GM18517 (cell line): ENCODE data around the gene GPALPP1.
"Not testable (repeated sequence)": the region's sequence is repeated elsewhere in the genome, so short reads cannot be mapped to it uniquely, and the experiment has no call there.

Experiments
- ATAC-seq: cut with Tn5 transposase; IDR thresholded peaks from one replicate; pipeline ENCODE4 v1.9.1; 2021; ENCODE audit warnings: mild to moderate bottlenecking, moderate library complexity; ENCODE audit not compliant: unreplicated experiment

Gene GPALPP1

DNA sequence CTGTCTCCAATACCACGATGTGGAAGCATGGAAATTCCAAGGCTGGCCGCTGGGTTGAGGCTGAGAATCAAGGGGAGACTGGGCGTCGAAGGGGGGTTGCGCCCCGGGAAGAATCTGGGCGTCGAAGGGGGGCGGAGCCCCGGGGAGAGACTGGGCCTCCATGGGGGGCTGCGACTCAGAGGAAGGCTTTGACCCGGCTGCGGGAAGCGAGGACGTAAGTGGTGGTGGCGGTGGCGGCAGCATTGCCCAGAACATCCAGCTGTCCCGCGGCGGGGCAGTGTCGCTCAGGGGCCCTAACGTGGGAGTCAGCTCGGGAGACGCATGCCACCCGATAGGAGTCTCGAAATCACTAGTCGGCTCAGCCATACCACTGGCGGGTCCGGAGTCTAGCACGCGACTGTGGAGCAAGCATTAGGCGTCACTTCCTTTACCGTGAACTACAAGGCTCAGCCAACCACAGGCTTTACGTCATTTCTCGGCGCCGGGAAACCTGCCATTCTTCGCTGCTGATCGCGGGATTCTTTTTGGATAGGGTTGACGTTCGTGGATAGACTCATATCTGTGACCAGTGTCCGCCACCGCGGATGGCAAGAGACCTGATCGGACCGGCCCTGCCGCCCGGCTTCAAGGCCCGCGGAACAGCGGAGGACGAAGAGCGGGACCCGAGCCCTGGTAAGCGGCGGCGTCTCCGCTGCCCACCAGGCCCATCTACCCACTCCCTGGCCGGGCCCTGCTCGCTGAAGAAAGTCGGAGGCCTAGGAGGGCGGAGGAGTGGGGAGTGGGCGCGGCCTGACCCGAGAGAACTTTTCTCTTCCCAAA is at the start of gene GPALPP1, which contains the start of gene NUFIP1:
Gene GPALPP1, plus strand, starts transcription at position 468 of the 819 bp plus-strand sequence. Its CDS starts 117 bp downstream, at position 585.
Gene NUFIP1, minus strand, starts transcription at position 401 of the 819 bp plus-strand sequence. Its CDS starts 35 bp downstream, at position 366.
- ATAC-seq, result peak; percentile 93

GRCh38 chr13:44943411-44943810 is 45.9 kb upstream of the GPALPP1 start:
- not testable (repeated sequence) for ATAC-seq

GRCh38 chr13:44951184-44951583 is 38.2 kb upstream of the GPALPP1 start:
- no peak for ATAC-seq

DNA sequence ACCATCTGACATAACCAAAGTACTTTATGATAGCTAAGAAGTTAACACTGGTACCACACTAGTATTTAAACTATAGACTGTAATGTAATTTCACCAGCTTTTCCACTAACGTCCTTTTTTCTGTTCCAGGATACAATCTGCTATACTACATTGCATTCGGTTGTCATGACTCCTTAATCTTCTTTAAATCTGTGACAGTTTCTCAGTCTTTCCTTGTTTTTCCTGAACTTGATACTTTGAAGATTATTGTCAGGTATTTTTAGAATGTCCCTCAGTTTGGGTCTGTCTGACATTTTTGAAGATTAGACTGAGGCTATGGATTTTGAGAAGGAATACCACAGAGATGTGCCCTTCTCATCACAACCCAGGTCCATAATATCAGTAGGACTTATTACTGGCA is 36.7 kb upstream of the GPALPP1 start:
- ATAC-seq, result no peak

- ATAC-seq, result no peak
Observed at GRCh38 chr13:44954224-44954623, 35.1 kb upstream of the GPALPP1 start.

GRCh38 chr13:44955406-44955805 is 33.9 kb upstream of the GPALPP1 start:
- no peak for ATAC-seq

DNA sequence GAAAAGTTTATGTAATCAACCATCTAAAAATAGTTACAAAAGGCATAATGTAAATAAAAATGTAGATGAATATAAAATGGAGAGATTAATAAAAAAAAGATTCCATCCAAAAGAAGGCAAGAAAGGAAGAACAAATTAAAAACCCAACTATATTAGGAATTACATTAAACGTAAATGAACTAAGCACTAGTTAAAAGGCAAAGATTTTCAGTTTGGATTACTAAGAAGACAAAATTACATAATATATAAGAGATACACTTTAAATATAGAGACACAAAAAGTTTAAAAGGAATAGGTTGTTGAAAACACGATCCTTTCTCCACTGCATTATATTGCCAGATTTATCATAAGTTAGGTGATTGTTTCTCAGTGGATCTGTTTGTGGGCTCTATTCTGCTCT is 27.3 kb upstream of the GPALPP1 start:
- ATAC-seq, result no peak

- ATAC-seq, result no peak
Observed at GRCh38 chr13:44967704-44968433, 21.5 kb upstream of the GPALPP1 start.

- no peak for ATAC-seq
Observed at GRCh38 chr13:44968434-44968815, 20.9 kb upstream of the GPALPP1 start.

DNA sequence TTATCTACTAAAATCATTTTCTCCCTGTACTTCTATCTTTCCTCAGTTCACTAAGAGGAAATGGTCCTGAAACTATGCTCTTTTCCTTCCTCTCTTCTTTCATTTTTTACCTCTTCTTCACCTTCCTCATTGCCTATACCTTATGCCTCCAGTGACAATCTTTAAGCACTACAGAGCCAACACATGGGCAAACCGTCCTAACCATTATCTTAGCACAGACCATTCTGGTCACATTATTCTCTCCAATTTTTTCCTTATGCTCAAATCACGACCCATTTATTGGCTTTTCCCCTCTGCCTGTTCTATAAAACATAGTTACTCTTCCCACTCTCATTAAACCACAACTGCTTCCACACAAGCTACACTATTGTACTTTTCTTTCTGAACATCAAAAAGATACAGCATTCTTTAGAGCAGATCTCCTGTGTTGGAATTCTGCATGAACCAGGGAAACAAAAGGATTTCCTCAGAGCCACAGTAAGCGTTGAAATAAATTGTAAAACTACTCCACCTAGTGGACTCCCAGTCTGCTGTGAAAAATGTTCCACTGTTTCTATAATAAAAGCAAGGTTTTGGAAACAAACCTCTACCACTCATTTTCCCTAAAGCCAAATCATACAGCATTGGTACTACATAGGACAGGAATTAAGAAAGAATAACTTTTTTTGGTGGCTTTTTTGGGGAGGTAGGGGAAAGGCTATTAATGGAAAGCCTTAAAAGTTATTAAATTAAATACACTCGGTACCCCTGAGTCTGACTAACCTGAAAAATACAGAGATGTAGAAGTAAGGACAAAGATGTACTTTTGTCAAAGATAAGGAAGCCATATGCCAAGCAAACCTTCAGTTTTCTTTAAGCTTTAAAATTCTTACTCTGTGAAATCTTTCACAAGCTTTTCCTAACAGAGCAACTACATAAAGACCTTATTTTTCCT is 19.5 kb upstream of the GPALPP1 start:
- no peak for ATAC-seq

GRCh38 chr13:44971656-44972595 is 17.4 kb upstream of the GPALPP1 start:
- ATAC-seq, result no peak

DNA sequence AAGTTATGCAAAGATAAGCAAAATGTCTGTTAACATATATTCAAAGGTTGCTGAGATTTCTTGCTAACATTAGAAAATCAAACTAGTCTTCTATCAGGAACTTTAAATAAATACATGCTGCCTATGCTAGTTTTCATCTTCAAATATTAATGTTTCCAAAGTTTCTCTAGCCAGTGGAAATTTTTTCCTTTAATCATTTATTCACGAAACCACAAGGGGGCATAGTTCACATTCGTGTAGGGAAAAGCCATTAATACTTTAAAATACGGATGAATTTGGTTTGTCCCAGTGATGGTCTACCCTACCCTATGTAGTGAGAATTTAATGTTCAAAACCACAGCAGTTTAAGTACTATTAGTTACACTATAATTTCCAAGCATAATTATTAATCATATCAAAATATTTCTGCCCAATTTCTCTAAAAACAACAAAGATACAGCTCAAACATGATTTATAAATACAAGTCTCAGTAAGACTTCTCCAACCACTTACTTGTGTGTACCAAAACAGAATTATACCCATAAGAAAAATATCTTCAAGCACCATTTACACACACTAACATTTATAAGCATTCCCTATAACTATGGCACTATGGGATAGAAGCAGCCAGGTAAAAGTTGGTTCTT is 16.3 kb upstream of the GPALPP1 start:
- ATAC-seq, result no peak

DNA sequence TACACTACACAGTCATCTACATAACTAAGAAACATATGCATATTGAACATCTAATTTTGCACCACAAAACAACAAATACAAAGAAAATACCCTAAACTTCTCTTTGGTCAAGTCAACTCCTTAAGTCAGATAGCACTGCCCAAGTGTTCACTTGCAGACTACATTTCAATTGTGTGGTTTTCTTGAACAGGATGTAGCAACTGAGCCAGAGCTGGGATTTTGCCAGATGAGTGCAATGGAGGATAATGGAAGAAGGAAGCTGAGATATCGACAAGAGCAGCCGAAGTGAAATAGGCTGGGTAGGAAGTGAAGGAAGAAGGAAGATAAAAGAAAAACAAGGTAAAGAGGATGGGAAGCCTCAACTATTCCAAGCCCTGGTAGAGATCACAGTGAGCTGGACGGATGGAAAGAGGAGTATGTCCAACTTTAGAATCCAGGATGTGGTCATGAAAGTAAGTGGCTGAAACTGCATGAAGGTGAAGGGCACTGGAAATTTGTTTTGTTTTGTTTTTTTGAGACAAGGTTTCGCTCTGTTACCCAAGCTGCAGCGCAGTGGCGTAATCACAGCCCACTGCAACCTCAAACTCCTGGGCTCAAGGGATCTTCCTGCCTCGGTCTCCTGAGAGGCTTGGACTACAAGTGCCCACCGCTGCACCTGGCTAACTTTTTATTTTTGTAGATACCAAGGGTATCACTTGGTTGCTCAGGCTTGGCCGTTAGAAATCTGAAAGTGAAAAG is 15.1 kb upstream of the GPALPP1 start:
- no peak for ATAC-seq

- no peak for ATAC-seq
Observed at GRCh38 chr13:44976196-44976595, 13.1 kb upstream of the GPALPP1 start.

- ATAC-seq, result no peak
Observed at GRCh38 chr13:44976949-44977583, 12.3 kb upstream of the GPALPP1 start.

GRCh38 chr13:44978328-44978727 is 11.0 kb upstream of the GPALPP1 start:
- ATAC-seq, result no peak

GRCh38 chr13:44989941-44990340 is 603 bp downstream of the GPALPP1 start:
- ATAC-seq, result no peak

DNA sequence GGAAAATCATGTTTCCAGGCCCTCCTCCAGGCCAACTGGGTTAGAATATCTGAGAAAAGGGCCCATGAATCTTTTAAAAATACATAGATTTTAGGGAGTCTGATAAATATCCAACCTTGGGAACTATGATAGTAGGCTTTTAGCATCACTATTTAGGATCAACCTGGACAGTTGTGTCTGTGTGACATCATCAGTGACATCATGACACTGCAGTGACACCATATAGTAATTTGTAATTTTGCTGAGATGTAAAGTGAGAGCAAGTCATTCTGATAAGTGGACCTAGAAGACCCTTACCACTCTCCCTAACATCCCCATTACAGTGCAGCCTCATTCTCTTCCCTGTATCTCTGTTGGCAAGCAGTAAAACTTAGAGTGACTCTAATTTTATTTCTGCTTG is 14.1 kb downstream of the GPALPP1 start:
- no peak for ATAC-seq
